ENCODE measurements around the gene SREK1IP1.
"Not testable (repeated sequence)": the region's sequence is repeated elsewhere in the genome, so short reads cannot be mapped to it uniquely, and the experiment has no call there.

Gene SREK1IP1

GRCh38 chr5:64707191-64707590, 61.3 kb downstream of the SREK1IP1 start:
- Mint-ChIP-seq H3K27me3 (ENCODE audit: low read depth) (no peaks in the 10 kb centered on the region), H3K27ac (no peak overlapping the region), H3K4me3 (no peak overlapping the region), H3K9me3 (no peaks in the 10 kb centered on the region), H3K36me3 (ENCODE audit: low read depth) (no peaks in the 10 kb centered on the region), H3K4me1 (no peaks in the 10 kb centered on the region)
- TF ChIP-seq, protein P1, sequence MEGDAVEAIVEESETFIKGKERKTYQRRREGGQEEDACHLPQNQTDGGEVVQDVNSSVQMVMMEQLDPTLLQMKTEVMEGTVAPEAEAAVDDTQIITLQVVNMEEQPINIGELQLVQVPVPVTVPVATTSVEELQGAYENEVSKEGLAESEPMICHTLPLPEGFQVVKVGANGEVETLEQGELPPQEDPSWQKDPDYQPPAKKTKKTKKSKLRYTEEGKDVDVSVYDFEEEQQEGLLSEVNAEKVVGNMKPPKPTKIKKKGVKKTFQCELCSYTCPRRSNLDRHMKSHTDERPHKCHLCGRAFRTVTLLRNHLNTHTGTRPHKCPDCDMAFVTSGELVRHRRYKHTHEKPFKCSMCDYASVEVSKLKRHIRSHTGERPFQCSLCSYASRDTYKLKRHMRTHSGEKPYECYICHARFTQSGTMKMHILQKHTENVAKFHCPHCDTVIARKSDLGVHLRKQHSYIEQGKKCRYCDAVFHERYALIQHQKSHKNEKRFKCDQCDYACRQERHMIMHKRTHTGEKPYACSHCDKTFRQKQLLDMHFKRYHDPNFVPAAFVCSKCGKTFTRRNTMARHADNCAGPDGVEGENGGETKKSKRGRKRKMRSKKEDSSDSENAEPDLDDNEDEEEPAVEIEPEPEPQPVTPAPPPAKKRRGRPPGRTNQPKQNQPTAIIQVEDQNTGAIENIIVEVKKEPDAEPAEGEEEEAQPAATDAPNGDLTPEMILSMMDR (IDR thresholded peaks at IDR 0.05; ENCODE audit: unreplicated experiment in 3 of 3), result no peak

GRCh38 chr5:64706074-64706473, 62.4 kb downstream of the SREK1IP1 start:
- H3K4me1 Mint-ChIP-seq; H3K27me3 Mint-ChIP-seq (ENCODE audit: low read depth); H3K4me3 Mint-ChIP-seq; H3K9me3 Mint-ChIP-seq; H3K36me3 Mint-ChIP-seq (ENCODE audit: low read depth); H3K27ac Mint-ChIP-seq: not testable (repeated sequence)

- Mint-ChIP-seq H3K27ac (no peak overlapping the region), H3K4me1 (no peaks in the 10 kb centered on the region)
These were observed 67.7 kb downstream of the SREK1IP1 start for GRCh38 chr5:64700765-64701164.

DNA sequence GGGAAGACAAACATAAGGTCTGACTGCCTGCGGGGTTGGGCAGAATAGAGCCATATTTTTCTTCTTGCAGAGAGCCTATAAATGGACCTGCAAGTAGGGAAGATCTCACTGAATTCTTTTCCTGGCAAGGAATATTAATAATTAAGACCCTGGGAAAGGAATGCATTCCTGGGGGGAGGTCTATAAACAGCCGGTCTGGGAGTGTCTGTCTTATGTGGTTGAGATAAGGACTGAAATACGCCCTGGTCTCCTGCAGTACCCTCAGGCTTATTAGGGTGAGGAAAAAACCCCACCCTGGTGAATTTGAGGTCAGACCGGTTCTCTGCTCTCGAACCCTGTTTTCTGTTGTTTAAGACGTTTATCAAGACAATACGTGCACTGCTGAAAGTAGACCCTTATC, 72.1 kb downstream of the SREK1IP1 start:
- not testable (repeated sequence) for H3K4me1 Mint-ChIP-seq
- H3K27me3 Mint-ChIP-seq (ENCODE audit: low read depth), result peaks cover 23% of the 10 kb centered on the region

More at GRCh38 chr5:64700765-64701164, 67.7 kb downstream of the SREK1IP1 start:
- no peaks in the 10 kb centered on the region for H3K27me3 Mint-ChIP-seq (ENCODE audit: low read depth)
- peaks cover 12% of the 10 kb centered on the region for H3K9me3 Mint-ChIP-seq
- peaks cover 4% of the 10 kb centered on the region for H3K36me3 Mint-ChIP-seq (ENCODE audit: low read depth)
- H3K4me3 Mint-ChIP-seq, result no peak overlapping the region
- TF ChIP-seq, protein P1 (IDR thresholded peaks at IDR 0.05; ENCODE audit: unreplicated experiment in 3 of 3), result no peak

GRCh38 chr5:64693636-64694035, 74.9 kb downstream of the SREK1IP1 start:
- Mint-ChIP-seq H3K27ac (no peak overlapping the region), H3K36me3 (ENCODE audit: low read depth) (peaks cover 4% of the 10 kb centered on the region), H3K9me3 (peaks cover 12% of the 10 kb centered on the region)

More for the DNA sequence above, 72.1 kb downstream of the SREK1IP1 start:
- H3K27ac Mint-ChIP-seq; H3K4me3 Mint-ChIP-seq; H3K36me3 Mint-ChIP-seq (ENCODE audit: low read depth): not testable (repeated sequence)
- peaks cover 12% of the 10 kb centered on the region for H3K9me3 Mint-ChIP-seq

DNA sequence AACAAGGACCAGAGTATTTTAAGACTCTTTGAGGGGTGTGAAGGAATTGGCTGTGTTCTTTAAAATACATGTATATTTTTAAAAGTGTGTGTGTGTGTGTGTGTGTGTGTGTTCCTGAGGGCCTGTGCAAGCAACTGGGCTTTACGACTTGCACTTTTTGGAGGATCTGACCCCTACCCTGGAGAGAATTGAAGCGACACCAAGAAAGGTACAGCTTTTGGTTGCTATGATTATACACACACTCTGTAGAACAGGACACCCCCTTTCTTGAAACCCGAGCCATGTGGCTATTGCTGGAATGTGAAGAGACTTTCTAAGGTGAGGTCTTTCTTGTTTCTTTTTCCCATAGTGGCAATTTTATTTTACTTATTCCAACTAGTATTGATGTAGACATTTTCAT, 77.2 kb downstream of the SREK1IP1 start:
- peak overlapping the region; percentile 48 to 64 (median 63) for H3K4me3 Mint-ChIP-seq
- peaks cover 8% of the 10 kb centered on the region for H3K4me1 Mint-ChIP-seq
- no peaks in the 10 kb centered on the region for H3K9me3 Mint-ChIP-seq
- H3K27ac Mint-ChIP-seq, result no peak overlapping the region
- H3K36me3 Mint-ChIP-seq (ENCODE audit: low read depth), result no peaks in the 10 kb centered on the region
- peaks cover 69% of the 10 kb centered on the region for H3K27me3 Mint-ChIP-seq (ENCODE audit: low read depth)
- TF ChIP-seq, protein P1 (IDR thresholded peaks at IDR 0.05; ENCODE audit: unreplicated experiment in 3 of 3), result no peak

More at GRCh38 chr5:64693636-64694035, 74.9 kb downstream of the SREK1IP1 start:
- H3K4me3 Mint-ChIP-seq, result no peak overlapping the region
- peaks cover 8% of the 10 kb centered on the region for H3K4me1 Mint-ChIP-seq
- peaks cover 49% of the 10 kb centered on the region for H3K27me3 Mint-ChIP-seq (ENCODE audit: low read depth)
- TF ChIP-seq, protein P1 (IDR thresholded peaks at IDR 0.05; ENCODE audit: unreplicated experiment in 3 of 3), result no peak

DNA sequence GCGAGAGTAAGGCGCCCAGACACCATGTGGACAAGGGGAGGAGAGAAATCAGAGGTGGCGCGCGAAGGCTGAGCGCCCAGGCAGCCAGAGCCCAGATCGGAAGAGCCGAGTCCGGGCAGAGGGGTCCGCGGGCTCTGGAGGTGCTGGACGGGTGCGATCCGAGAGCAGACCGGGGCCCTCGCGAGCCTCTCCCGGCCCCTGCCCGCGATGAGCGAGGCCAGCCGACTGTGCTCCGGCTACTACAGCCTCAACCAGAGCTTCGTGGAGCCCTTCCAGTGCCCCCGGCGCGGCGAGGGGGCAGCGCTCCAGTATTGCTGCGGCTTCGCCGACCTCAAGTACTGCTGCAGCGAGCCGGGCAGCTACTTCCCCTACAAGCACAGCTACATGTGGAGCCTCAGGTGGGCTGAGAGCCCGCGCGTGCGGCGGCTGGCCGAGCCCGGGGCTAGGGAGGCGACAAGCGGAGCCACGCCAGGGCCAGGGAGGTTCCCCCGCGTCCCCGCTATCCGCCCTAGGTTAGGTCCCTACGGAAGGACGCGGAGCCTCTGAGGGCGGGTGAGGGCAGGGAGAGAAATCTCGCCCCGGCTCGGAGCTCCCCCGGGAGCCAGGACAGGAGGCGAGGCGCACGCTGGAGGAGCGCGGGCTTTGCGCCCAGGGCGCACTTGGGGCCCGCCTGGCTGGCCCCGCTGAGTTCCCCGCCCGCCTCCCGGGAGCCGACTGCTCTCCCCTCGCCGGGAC, 77.9 kb downstream of the SREK1IP1 start, which contains the start of gene SHISAL2B:
SHISAL2B (plus strand) TSS at position 87 of the 735 bp plus-strand sequence; CDS start at position 208, 121 bp downstream.
- peak within 1 kb of the TSS; percentile 80 to 84 (median 84) for H3K4me3 Mint-ChIP-seq
- peaks cover 69% of the 10 kb centered on the region for H3K27me3 Mint-ChIP-seq (ENCODE audit: low read depth)
- H3K9me3 Mint-ChIP-seq, result no peaks in the 10 kb centered on the region
- H3K4me1 Mint-ChIP-seq, result peaks cover 8% of the 10 kb centered on the region
- TF ChIP-seq, protein P1 (IDR thresholded peaks at IDR 0.05; ENCODE audit: unreplicated experiment in 3 of 3), result no peak
- H3K36me3 Mint-ChIP-seq (ENCODE audit: low read depth), result no peaks in the 10 kb centered on the region
- no peak within 1 kb of the TSS for H3K27ac Mint-ChIP-seq

Data from nephron (organoid).